Naive thymus-derived CD8-positive, alpha-beta T cell (primary cell): Measurements from ENCODE around the gene G6PD. TPM values are rescaled to one million over a fixed set of nuclear protein-coding genes. Genes with fewer than 3 reads are reported as not detected.

Experiments used
- ATAC-seq, 2 donors: fragments of 150-1000 bp; cut with Tn5 transposase in 1 of 2; sonication (Bioruptor Pico), chemical (Tn5 transposase) in 1 of 2; 1 replicate in 1 of 2; 2 replicates in 1 of 2; pipeline ENCODE4 v1.10.0; 2021; ENCODE audit warnings: mild to moderate bottlenecking in 2 of 2, moderate library complexity in 2 of 2
- POLR2A ChIA-PET: fragments of 350-600 bp; sonication (Branson Sonifier 250); formaldehyde crosslinking; loops from one replicate; lab custom pipeline; 2021; ENCODE audit warnings: antibody characterized with exemption; lab: Charles Lee
- DNase-seq, 10 donors: peaks; one replicate each; pipeline versions ENCODE4 v3.0.0 to v3.0.0-alpha.2; 2020 to 2022
- H3K27ac Mint-ChIP-seq, 10 donors: one replicate each; pipeline ENCODE4 v1.8.0; 2020 to 2022; ENCODE audit warnings: mild to moderate bottlenecking in 10 of 10, mixed read lengths in 10 of 10, moderate library complexity in 4 of 10, inconsistent platforms in 1 of 10
- H3K27me3 Mint-ChIP-seq, 5 donors: one replicate each; pipeline ENCODE4 v1.8.0; 2021 to 2022; ENCODE audit warnings: mixed read lengths in 5 of 5
- H3K36me3 Mint-ChIP-seq, 3 donors: one replicate each; pipeline ENCODE4 v1.8.0; 2020 to 2022; ENCODE audit warnings: mixed read lengths in 3 of 3, mild to moderate bottlenecking in 2 of 3, inconsistent platforms in 1 of 3
- H3K4me1 Mint-ChIP-seq, 4 donors: one replicate each; pipeline ENCODE4 v1.8.0; 2021 to 2022; ENCODE audit warnings: mixed read lengths in 4 of 4
- H3K4me3 Mint-ChIP-seq, 10 donors: one replicate each; pipeline ENCODE4 v1.8.0; 2020 to 2022; ENCODE audit warnings: mild to moderate bottlenecking in 10 of 10, mixed read lengths in 10 of 10, moderate library complexity in 6 of 10, inconsistent platforms in 1 of 10
- H3K9me3 Mint-ChIP-seq, 9 donors: one replicate each; pipeline ENCODE4 v1.8.0; 2020 to 2022; ENCODE audit warnings: mixed read lengths in 9 of 9, mild to moderate bottlenecking in 3 of 9, inconsistent platforms in 1 of 9, moderate library complexity in 1 of 9
- polyA plus RNA-seq, 3 donors: library from polyadenylated mRNA; unstranded; fragments of 300-500 nt; fragmentation: Illumina TruSeq; gene quantifications; one replicate each; pipeline ENCODE4 v1.2.3, GENCODE V29; 2021
- total RNA-seq, 8 experiments: library from RNA in 2 of 8; stranded (reverse) in 2 of 8; gene quantifications; one replicate each; pipeline ENCODE4 v1.2.3 and lab custom pipeline; 2021 to 2026

Gene G6PD
- total and polyA plus RNA-seq, 5 experiments from 2014 or later = 6.9 to 59.4 (median 7.9) TPM

DNA sequence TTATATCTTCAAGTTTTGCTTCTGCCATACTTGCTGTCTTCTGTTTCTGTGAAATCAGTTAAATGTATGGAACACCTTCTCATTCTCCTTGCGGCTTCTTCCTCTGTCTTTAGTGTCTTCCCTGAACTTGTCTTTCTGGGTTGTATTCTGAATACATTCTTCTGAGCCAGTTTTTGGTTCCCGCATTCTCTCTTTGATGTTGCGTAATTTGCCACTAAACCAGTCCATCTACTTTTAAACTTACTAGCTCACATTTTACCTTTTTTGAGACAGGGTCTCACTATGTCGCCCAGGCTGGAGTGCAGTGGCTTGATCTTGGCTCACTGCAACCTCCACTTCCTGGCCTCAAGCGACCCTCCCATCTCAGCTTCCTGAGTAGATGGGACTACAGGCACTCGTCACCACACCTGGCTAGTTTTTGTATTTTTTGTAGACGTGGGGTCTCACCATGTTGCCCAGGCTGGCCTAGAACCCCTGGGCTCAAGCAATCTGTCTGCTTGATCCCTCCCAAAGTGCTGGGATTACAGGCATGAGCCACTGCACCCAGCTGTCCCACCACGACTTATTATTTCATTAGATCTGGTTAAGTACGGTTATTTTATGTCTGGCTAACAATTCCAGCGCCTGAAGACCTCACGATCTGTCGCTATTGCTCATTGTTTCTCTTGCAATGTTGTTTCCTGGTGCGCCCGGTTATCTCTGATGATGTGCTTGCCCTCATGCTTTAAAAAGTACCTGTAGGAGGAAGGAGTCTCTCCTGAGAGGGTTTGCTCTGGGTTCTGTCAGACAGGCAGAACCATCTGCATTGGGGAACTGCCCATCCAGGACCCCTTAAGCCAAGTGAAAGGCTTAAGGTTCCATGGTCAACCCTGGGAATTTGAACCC, 20.8 kb downstream of the G6PD start:
- Mint-ChIP-seq H3K9me3 (no peaks in the 10 kb centered on the region), H3K4me3 (peak overlapping the region; percentile 1 to 76 (median 48)), H3K36me3 (peaks cover 0 to 1% (median 0%) of the 10 kb centered on the region in 3 donors), H3K27me3 (no peaks in the 10 kb centered on the region), H3K27ac (peak overlapping the region; percentile 22 to 84 (median 63)), H3K4me1 (peaks cover 3 to 26% (median 20%) of the 10 kb centered on the region in 4 donors)
- peak in 1 of 2 donors; percentile 40 for ATAC-seq
- POLR2A ChIA-PET = interaction anchor here (0.9 to 4.3 kb wide), 4 partner anchors 10 to 128 kb away, joined by 5 to 36 read pairs (median 28); partner anchors contain the start of genes FAM3A, RPL10, SLC10A3 and UBL4A
- no peak for DNase-seq

DNA sequence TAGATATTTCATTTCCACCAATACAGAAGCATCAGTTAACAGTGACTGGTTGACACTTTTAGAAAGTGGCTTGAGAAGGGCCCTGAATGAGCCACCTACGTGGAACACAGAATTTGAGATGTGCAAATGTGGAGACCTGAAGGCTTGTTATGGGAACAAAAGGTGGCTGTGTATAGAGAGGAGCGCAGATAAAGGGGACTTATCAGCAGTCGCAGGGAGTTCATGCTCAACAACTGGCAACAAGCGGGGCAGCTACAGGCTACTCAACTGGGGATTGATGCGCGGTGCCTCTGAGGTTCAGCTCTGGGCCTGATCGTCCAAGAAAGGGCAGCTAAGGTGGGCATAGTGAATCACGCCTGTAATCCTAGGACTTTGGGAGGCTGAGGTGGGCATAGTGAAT, 27.3 kb downstream of the G6PD start:
- Mint-ChIP-seq H3K36me3 (no peaks in the 10 kb centered on the region), H3K4me1 (peaks cover 4 to 15% (median 11%) of the 10 kb centered on the region in 4 donors)

DNA sequence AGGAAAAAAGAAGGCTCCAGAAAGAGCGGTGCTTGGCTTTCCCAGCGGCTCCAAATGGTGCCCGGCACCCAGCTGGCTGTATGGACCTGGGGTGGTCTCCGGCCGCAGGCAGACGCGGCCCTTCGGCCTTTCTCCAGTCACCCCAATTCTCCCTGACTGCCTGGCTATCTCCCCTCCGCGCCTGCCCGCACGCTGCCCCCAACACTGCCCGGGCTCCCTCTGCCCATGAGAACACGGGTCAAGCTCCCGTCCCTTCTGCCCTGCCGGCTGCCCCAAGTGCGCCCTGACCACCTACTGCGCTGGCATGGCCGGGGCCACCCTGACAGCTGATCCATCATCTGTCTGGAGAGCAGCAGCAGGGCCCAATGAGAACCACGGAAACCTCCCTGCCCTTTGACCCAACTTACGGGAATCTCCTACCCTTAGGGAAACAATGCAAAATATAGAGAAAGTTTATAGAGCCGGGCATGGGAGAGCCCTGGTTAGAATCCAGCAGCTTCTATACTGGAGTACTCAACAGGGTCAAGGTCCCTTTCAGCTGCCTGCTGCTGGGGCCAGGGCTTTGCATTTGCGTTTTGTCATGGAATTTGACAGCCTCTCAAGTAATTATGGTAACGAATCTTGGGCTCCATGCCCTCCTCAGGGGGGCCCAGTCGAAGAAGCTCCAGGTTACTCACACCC, 29.4 kb downstream of the G6PD start:
- no peaks in the 10 kb centered on the region for H3K27me3 Mint-ChIP-seq
- H3K4me1 Mint-ChIP-seq = peaks cover 8 to 24% (median 23%) of the 10 kb centered on the region in 4 donors
- DNase-seq (no peak), ATAC-seq (no peak)
- H3K27ac Mint-ChIP-seq = peak overlapping the region in 2 of 10 donors; percentile 11 to 22
- no peaks in the 10 kb centered on the region for H3K9me3 Mint-ChIP-seq
- peak overlapping the region in 5 of 10 donors; percentile 2 to 85 (median 82) for H3K4me3 Mint-ChIP-seq
- peaks cover 0 to 2% (median 0%) of the 10 kb centered on the region in 3 donors for H3K36me3 Mint-ChIP-seq
- POLR2A ChIA-PET = interaction anchor here (1.0 to 5.4 kb wide), 9 partner anchors 9 to 144 kb away, joined by 3 to 54 read pairs (median 12); partner anchors contain the start of genes RPL10, SLC10A3, TAFAZZIN and UBL4A

More for the DNA sequence above, 27.3 kb downstream of the G6PD start:
- H3K4me3 Mint-ChIP-seq = no peak overlapping the region
- H3K27ac Mint-ChIP-seq = peak overlapping the region in 1 of 10 donors; percentile 83
- DNase-seq (no peak), ATAC-seq (no peak)
- POLR2A ChIA-PET = interaction anchor here (5.0 kb wide), 1 partner anchor 32 kb away, joined by 30 read pairs; the partner anchor contains the start of gene UBL4A
- H3K27me3 Mint-ChIP-seq = no peaks in the 10 kb centered on the region
- H3K9me3 Mint-ChIP-seq = no peaks in the 10 kb centered on the region

DNA sequence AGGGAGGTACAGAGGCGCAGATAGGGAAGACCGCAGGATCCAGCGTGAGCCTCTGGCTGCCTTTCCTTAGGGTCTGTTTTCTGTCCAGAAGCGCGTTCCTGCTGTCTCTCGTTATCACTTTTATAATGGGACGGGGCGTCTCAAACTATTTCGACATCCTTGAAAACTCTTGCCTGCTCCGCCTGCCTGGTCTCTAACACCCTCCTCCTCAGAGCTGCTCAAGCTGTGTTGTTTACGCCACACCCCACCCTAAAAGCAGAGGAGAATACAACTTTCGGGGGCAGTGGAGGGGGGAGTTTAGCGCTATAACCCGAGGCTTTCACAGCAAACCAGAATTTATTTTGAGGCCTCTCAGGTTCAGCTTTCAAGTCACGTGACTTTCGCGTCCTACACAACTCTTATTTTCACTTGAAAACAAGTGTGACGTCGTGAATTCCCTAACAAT, 30.0 kb downstream of the G6PD start:
- Mint-ChIP-seq H3K27ac (peak overlapping the region; percentile 77 to 95 (median 93)), H3K27me3 (no peaks in the 10 kb centered on the region), H3K4me1 (peaks cover 8 to 27% (median 25%) of the 10 kb centered on the region in 4 donors), H3K9me3 (no peaks in the 10 kb centered on the region), H3K36me3 (peaks cover 0 to 2% (median 0%) of the 10 kb centered on the region in 3 donors), H3K4me3 (peak overlapping the region; percentile 73 to 91 (median 84))
- ATAC-seq (peak; percentile 33 to 52), DNase-seq (peak in 5 of 10 donors; percentile 17 to 56 (median 25))
- POLR2A ChIA-PET = interaction anchor here (0.6 to 5.4 kb wide), 11 partner anchors 10 to 143 kb away, joined by 3 to 54 read pairs (median 10); partner anchors contain the start of genes RPL10, SLC10A3, TAFAZZIN and UBL4A

DNA sequence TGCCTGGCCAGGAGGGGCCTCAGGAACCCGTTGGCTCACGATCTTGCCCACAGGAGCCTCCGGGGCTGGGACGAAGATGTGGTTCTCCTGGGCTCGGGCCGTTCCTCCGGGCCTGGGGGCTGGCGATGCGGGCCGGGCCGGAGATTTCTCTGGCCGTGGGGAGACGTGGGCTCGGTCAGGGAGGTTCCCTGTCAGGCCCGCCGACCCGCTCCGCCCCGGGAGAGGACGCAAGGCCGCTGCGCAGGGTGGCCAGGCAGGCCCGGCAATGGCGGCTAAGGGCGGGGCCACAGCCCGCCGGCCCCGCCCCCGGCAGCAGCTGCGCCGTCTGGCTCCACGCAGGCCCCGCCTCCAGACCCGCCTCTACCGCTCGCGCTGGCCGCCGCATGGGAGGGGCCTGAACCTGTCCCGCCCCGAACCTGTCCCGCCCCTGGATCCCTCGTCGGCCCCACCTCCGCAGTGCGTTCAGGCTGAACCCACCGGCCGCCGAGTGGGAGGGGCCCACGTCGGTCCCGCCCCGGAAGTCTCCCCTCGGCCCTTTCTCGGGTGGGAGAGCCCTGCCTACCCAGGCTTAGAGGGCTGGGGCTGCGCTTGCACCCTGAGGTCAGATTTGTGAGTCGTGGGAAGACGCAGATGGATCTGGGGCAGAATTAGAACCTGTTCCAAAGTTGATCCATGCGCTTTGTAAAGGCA, 30.5 kb downstream of the G6PD start, which contains the start of gene FAM3A:
Gene FAM3A (minus strand): TSS at position 267 of the 690 bp plus-strand sequence. CDS start 460 bp downstream, outside the sequence.
- POLR2A ChIA-PET = interaction anchor here (0.6 to 5.4 kb wide), 12 partner anchors 10 to 116 kb away, joined by 3 to 54 read pairs (median 11); partner anchors contain the start of genes RPL10, SLC10A3, TAFAZZIN and UBL4A
- Mint-ChIP-seq H3K27ac (peak within 1 kb of the TSS; percentile 87 to 95 (median 93)), H3K4me3 (peak within 1 kb of the TSS; percentile 77 to 91 (median 85))

DNA sequence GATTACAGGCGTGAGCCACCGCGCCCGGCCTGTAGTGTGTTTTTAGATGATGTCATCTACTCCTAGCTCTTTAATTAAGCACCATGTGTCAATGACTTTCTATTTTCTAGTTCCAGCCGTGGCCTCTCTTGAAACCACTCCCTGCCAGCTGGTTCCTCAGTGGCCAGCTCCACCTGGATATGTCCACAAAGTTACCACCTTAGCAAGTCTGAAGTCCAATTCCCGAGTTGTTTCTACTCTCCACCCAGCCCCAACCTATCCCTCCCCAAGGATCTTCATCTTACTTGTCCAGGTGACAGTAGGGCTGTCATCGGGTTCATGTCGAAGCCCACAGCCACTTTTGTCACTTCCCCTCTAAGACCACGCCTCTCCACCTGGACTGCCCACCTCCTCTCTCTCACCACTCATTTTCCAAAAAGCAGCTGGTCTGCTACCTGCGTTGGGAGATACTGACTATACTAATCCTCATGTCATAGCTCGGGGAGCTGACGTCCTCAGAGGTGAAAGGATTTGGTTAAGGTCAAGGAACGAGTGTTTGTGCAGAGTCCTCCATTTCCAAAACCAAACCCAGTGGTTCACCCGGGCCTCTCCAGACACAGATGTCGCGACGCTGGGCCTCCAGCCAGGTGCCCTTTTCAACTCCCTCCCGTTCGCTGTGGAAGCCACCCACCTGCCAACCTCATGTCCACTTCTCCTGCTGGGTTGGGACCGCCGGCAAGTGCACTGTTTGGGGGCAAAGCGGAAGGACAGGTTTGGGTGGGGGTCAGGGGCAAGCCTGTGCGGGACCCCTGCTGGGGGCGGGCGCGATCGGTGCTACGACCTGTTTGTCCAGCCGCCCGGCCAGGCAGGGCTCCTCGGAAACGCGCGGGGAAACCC, 31.3 kb downstream of the G6PD start:
- peak overlapping the region; percentile 86 to 91 (median 90) for H3K27ac Mint-ChIP-seq
- peaks cover 0 to 2% (median 0%) of the 10 kb centered on the region in 3 donors for H3K36me3 Mint-ChIP-seq
- peaks cover 13 to 38% (median 35%) of the 10 kb centered on the region in 4 donors for H3K4me1 Mint-ChIP-seq
- no peaks in the 10 kb centered on the region for H3K27me3 Mint-ChIP-seq
- no peaks in the 10 kb centered on the region for H3K9me3 Mint-ChIP-seq
- peak in 2 of 10 donors; percentile 7 to 23 for DNase-seq
- ATAC-seq = no peak
- POLR2A ChIA-PET = interaction anchor here (0.8 to 5.4 kb wide), 12 partner anchors 11 to 116 kb away, joined by 3 to 54 read pairs (median 11); partner anchors contain the start of genes RPL10, SLC10A3, TAFAZZIN and UBL4A
- peak overlapping the region; percentile 71 to 90 (median 84) for H3K4me3 Mint-ChIP-seq

More for the DNA sequence above, 30.5 kb downstream of the G6PD start, which contains the start of gene FAM3A:
- ATAC-seq = peak; percentile 84 to 93
- DNase-seq = peak; percentile 80 to 96 (median 90)
- H3K36me3 Mint-ChIP-seq = peaks cover 0 to 2% (median 0%) of the 10 kb centered on the region in 3 donors
- no peaks in the 10 kb centered on the region for H3K9me3 Mint-ChIP-seq
- no peaks in the 10 kb centered on the region for H3K27me3 Mint-ChIP-seq
- H3K4me1 Mint-ChIP-seq = peaks cover 9 to 32% (median 30%) of the 10 kb centered on the region in 4 donors

DNA sequence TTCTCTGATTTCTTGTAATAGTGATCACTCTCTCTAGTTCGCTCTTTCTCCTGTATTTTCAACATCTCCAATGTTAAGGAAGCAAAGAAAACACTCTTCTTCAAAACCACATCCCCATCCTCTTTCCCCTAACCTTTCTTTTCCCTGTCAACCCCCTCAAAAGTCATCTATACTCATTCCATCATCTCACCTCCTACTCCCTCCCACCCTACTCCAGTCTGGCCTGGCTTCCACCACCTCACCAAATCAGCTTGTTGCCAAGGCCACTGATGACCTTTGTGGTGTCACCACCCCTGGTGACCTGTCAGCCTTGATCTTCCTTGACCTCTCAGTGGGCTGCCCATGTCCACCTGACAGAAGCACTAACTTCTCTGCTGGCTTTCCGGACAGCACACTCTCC, 32.9 kb downstream of the G6PD start:
- ATAC-seq = no peak
- peak overlapping the region; percentile 54 to 86 (median 78) for H3K27ac Mint-ChIP-seq
- peaks cover 13 to 38% (median 35%) of the 10 kb centered on the region in 4 donors for H3K4me1 Mint-ChIP-seq
- H3K9me3 Mint-ChIP-seq = peaks cover 0 to 2% (median 0%) of the 10 kb centered on the region in 9 donors
- no peaks in the 10 kb centered on the region for H3K27me3 Mint-ChIP-seq
- POLR2A ChIA-PET = interaction anchor here (1.6 to 5.4 kb wide), 5 partner anchors 11 to 114 kb away, joined by 3 to 38 read pairs (median 14); partner anchors contain the start of genes RPL10, SLC10A3 and TAFAZZIN
- DNase-seq = no peak
- H3K4me3 Mint-ChIP-seq = peak overlapping the region; percentile 22 to 81 (median 60)
- H3K36me3 Mint-ChIP-seq = peaks cover 0 to 9% (median 3%) of the 10 kb centered on the region in 3 donors

DNA sequence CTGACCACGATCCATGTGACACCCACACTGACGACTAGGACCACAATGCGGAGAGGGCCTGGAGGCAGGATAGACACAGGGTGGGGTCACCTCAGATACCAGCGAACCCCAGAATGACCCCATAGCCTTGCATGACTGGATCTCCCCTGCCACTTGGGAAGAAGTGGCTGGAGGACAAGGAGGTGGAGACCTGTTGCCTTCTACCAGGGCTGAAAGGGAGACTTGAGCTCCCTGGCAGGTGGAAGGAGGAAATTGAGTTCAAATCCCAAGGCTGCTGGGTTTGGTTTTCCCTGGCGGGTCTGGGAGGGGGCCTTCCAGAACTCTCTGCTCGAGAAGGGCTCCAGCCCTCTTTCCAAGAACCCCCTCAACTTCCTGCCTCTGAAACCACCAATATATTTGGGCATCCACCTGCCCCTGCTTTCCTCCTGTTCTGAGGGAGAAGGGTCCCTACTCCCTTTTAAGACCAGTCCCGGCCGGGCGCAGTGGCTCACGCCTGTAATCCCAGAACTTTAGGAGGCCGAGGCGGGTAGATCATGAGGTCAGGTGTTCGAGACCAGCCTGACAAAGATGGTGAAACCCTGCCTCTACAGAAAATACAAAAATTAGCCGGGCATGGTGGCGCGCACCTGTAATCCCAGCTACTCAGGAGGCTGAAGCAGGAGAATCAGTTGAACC, 33.6 kb downstream of the G6PD start:
- no peak for ATAC-seq
- DNase-seq = no peak
- Mint-ChIP-seq H3K4me3 (peak overlapping the region in 4 of 10 donors; percentile 6 to 61 (median 37)), H3K36me3 (peaks cover 0 to 11% (median 3%) of the 10 kb centered on the region in 3 donors), H3K27ac (peak overlapping the region in 8 of 10 donors; percentile 8 to 93 (median 82)), H3K9me3 (peaks cover 0 to 2% (median 0%) of the 10 kb centered on the region in 9 donors), H3K4me1 (peaks cover 13 to 38% (median 35%) of the 10 kb centered on the region in 4 donors), H3K27me3 (no peaks in the 10 kb centered on the region)
- POLR2A ChIA-PET = interaction anchor here (1.6 to 5.4 kb wide), 4 partner anchors 10 to 113 kb away, joined by 3 to 38 read pairs (median 16); partner anchors contain the start of genes RPL10 and SLC10A3

DNA sequence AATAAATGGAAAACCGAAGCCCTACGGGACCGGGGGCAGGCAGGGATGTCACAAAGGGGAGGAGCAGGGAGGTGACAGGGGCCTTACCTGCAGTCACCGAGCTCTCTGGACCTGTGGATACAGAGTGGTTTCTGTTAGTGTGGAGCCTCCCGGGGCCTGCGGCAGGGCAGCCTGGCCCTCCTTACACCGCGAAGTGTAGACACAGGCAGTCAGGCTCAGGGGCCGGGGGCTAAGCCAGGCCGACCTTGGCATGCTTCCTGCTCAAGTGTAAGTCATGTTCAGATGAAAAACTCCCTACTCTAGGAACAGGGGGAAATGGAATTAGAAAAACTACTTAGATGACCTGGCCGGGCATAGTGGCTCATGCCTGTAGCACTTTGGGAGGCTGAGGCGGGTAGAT, 34.9 kb downstream of the G6PD start:
- POLR2A ChIA-PET = interaction anchor here (0.7 to 3.2 kb wide), 6 partner anchors 14 to 100 kb away, joined by 3 to 18 read pairs (median 4); partner anchors contain the start of genes SLC10A3, TAFAZZIN and UBL4A
- Mint-ChIP-seq H3K9me3 (peaks cover 0 to 2% (median 0%) of the 10 kb centered on the region in 9 donors), H3K4me3 (peak overlapping the region; percentile 11 to 82 (median 60)), H3K27ac (peak overlapping the region; percentile 72 to 96 (median 92)), H3K27me3 (no peaks in the 10 kb centered on the region), H3K4me1 (peaks cover 13 to 37% (median 35%) of the 10 kb centered on the region in 4 donors), H3K36me3 (peaks cover 0 to 13% (median 3%) of the 10 kb centered on the region in 3 donors)
- DNase-seq = no peak
- no peak for ATAC-seq
